A549 (cell line): ENCODE measurements around the gene ACER3.

Source experiments
- JUN ChIP-seq, 2 experiments: fragments of >200 bp; sonication (Bioruptor Twin); formaldehyde crosslinking; IDR thresholded peaks; 2 replicates in 1 of 2; 3 replicates in 1 of 2; pipeline ENCODE4 v1.6.1; 2016 to 2017
- POLR2A ChIP-seq: IDR thresholded peaks from 2 replicates; pipeline ENCODE4 v1.6.1; 2012; ENCODE audit warnings: mild to moderate bottlenecking, low read length
- TF ChIP-seq, protein P1 (sequence below): fragments of 200-600 bp; sonication (generic); IDR thresholded peaks from 2 replicates; pipeline ENCODE4 v1.6.1; 2016; ENCODE audit warnings: antibody characterized with exemption, mild to moderate bottlenecking, moderate library complexity
- TF ChIP-seq, protein P2 (sequence below): fragments of >200 bp; sonication (Bioruptor Twin); formaldehyde crosslinking; IDR thresholded peaks from 3 replicates; pipeline ENCODE4 v1.5.1; 2016

DNA sequence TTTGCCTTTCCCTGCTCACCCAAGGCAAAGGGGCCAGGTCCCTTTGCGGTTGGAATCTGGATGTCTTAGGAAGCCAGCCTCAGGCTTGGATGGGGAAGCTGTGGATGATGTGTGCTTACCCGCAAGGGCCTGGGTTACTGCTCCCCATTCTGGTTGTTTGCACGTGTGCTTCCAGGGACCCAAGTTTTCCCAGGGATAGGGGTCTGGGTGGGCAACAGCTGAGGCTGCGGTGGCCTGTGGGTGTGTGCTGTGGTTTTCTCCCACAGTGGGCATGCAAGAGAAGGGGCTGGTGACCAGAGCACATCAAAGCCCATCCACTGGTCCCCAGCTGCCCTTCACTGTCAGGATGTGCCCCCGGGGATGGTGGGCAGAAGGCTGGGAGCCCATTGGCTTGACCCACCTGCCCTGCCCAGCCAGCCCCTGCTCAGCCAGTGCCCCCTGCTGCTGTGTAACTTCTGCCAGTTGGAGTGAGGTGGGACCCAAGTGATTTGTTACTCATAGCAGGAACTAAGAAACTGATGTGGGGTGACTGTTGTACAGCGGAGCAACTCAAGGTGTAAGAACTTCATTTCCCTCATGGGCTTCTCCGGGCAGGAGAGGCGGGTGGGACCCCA, 209.4 kb downstream of the ACER3 start:
- TF ChIP-seq JUN (IDR thresholded peaks at IDR 0.05) (no peak), POLR2A (no peak)
- TF ChIP-seq, protein P1, sequence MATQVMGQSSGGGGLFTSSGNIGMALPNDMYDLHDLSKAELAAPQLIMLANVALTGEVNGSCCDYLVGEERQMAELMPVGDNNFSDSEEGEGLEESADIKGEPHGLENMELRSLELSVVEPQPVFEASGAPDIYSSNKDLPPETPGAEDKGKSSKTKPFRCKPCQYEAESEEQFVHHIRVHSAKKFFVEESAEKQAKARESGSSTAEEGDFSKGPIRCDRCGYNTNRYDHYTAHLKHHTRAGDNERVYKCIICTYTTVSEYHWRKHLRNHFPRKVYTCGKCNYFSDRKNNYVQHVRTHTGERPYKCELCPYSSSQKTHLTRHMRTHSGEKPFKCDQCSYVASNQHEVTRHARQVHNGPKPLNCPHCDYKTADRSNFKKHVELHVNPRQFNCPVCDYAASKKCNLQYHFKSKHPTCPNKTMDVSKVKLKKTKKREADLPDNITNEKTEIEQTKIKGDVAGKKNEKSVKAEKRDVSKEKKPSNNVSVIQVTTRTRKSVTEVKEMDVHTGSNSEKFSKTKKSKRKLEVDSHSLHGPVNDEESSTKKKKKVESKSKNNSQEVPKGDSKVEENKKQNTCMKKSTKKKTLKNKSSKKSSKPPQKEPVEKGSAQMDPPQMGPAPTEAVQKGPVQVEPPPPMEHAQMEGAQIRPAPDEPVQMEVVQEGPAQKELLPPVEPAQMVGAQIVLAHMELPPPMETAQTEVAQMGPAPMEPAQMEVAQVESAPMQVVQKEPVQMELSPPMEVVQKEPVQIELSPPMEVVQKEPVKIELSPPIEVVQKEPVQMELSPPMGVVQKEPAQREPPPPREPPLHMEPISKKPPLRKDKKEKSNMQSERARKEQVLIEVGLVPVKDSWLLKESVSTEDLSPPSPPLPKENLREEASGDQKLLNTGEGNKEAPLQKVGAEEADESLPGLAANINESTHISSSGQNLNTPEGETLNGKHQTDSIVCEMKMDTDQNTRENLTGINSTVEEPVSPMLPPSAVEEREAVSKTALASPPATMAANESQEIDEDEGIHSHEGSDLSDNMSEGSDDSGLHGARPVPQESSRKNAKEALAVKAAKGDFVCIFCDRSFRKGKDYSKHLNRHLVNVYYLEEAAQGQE, result no peak
- TF ChIP-seq, protein P2, sequence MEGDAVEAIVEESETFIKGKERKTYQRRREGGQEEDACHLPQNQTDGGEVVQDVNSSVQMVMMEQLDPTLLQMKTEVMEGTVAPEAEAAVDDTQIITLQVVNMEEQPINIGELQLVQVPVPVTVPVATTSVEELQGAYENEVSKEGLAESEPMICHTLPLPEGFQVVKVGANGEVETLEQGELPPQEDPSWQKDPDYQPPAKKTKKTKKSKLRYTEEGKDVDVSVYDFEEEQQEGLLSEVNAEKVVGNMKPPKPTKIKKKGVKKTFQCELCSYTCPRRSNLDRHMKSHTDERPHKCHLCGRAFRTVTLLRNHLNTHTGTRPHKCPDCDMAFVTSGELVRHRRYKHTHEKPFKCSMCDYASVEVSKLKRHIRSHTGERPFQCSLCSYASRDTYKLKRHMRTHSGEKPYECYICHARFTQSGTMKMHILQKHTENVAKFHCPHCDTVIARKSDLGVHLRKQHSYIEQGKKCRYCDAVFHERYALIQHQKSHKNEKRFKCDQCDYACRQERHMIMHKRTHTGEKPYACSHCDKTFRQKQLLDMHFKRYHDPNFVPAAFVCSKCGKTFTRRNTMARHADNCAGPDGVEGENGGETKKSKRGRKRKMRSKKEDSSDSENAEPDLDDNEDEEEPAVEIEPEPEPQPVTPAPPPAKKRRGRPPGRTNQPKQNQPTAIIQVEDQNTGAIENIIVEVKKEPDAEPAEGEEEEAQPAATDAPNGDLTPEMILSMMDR, result no peak
